Stimulated activated CD8-positive, alpha-beta memory T cell treated with anti-CD3 and anti-CD28 coated beads, Interleukin-4, amount 100 ng/mL, for 24 hours (primary cell): ENCODE results near the gene SELENOK.

Experiments used
- DNase-seq: peaks from one replicate; pipeline ENCODE4 v3.0.0-alpha.2; 2020; ENCODE audit warnings: low read depth

The SELENOK gene

DNA sequence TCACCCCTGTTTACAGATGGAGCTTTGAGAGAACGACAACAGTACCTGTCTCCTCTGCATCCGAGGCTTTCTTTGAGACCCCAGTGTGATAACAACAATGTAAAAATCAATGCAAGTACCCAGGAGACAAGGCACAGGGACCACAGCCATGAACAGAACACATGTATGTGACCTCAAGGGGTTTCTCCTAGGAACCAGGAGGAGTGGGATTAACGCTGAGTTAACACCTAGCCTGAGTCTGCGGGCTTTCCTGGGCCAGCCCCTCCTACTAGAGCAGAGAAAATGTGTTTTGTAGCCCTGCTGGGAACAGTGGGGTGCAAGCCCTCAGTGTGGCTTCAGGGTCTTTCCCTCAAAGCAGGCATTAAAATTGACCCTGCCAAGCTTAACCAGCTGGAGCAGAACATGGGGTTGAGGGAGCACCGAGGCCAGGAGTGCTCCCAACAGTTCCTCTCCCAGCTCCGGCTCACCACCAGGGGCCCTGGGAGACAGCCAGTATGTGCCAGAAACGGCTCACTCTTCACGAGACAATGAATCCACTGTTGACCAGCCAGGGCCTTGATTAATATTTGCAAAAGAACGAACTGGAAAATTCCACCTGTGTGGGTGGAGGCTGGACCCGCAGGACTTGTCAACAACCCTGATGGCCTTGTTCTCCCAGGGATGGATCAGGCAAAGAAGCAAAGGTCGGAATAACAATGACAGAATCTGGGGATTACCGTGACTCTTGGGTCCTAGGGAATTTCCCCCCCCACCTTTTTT lies 49.0 kb downstream of the SELENOK start:
- DNase-seq: no peak

- no peak for DNase-seq
These were observed 50.4 kb downstream of the SELENOK start for GRCh38 chr3:53841296-53841695.

- DNase-seq: no peak
These were observed 54.3 kb downstream of the SELENOK start for GRCh38 chr3:53837331-53837730.

- DNase-seq: no peak
These were observed 55.4 kb downstream of the SELENOK start for GRCh38 chr3:53836084-53836872.

- no peak for DNase-seq
These were observed 56.4 kb downstream of the SELENOK start for GRCh38 chr3:53835257-53835656.

DNA sequence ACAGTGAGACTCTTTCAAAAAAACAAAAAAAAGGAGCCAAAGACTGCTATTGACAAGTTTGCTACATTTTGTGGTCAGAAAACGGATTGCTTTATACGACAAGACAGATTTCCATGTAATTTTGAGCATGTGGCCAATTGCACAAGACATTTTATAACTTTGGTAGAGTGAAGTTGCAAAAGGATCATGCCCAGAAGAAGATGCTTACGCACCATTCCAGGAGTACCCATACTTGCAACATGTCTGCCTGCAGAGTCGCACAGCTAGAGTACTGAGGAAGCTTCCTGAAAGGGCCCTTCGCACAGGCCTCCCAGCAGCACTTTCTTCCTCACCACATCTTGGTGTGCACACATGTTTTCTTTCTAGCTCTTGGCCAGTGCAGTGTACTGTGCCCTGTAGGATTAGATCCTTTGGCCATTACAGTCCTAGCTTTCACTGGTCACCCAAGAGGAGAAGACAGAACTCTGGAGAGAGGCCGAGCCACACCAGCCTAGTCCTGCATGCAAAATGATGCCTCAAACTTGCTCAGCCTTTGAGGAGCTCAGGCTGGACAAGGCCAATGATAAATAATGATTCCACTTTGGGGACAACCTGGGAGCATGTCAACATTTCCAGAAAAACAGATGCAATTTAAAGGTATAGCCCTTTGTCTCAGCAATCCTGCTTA lies 57.1 kb downstream of the SELENOK start:
- DNase-seq: no peak
